Measurements from ENCODE around the gene FHIT. TPM values are rescaled to one million over a fixed set of nuclear protein-coding genes. Genes with fewer than 3 reads are reported as not detected.

The FHIT gene
- total RNA-seq, 1 experiment from 2014 or later, result 3.6 TPM

DNA sequence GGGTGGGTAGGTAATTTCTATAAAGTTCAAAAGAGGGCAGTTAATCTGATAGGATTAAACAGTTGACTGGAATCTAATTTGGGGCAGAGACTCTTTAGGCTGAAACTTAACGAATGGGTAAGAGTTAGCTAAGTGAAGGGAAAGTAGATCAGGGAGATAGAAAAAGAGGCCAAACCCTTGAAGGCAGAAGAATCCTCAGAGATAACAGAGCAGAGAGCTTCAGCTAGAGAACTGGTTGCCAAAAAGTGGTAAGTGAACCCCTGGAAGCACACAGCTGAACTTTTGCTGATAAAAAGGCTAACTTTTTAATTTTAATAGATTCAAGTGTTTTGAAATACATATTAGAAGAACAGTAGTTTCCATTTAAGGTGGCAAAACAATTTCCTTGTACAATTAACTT, 99.2 kb downstream of the FHIT start:
- intact Hi-C loops (cut with micrococcal nuclease), result no loop called here
- DNase-seq, result no peak
- no peaks in the 10 kb centered on the region for H3K9me2 ChIP-seq (replicated peaks; ENCODE audit: low read length)
- H3K4me1 ChIP-seq (ENCODE audit: insufficient read depth, low read length), result no peaks in the 10 kb centered on the region
- no peak overlapping the region for H3K4me3 ChIP-seq (ENCODE audit: low read length)
- no TSS peak for BruUV-seq (replicated peaks)
- no peak overlapping the region for H3K27ac ChIP-seq (ENCODE audit: low read length)
- H3K36me3 ChIP-seq (ENCODE audit: low read depth, low read length), result no peaks in the 10 kb centered on the region
- no peak overlapping the region for H3K9ac ChIP-seq (ENCODE audit: low read length)
- ChIA-PET CTCF (no interaction called here), POLR2A (ENCODE audit: unreplicated experiment) (no interaction called here)
- H3K4me2 ChIP-seq (ENCODE audit: low read length), result no peak overlapping the region
- no peak for ATAC-seq
- H4K20me1 ChIP-seq (ENCODE audit: low read length), result no peaks in the 10 kb centered on the region
- H3F3A ChIP-seq (ENCODE audit: low read length, unreplicated experiment), result no peaks in the 10 kb centered on the region
- H3K9me3 ChIP-seq (ENCODE audit: low read length), result no peaks in the 10 kb centered on the region
- H2AFZ ChIP-seq (ENCODE audit: low read length), result no peak overlapping the region
- H3K27me3 ChIP-seq (ENCODE audit: low read length), result no peaks in the 10 kb centered on the region
- TF ChIP-seq EZH2 (IDR thresholded peaks at IDR 0.05; ENCODE audit: low read length, unreplicated experiment), result no peak
- H3K79me2 ChIP-seq (ENCODE audit: low read length), result no peaks in the 10 kb centered on the region

DNA sequence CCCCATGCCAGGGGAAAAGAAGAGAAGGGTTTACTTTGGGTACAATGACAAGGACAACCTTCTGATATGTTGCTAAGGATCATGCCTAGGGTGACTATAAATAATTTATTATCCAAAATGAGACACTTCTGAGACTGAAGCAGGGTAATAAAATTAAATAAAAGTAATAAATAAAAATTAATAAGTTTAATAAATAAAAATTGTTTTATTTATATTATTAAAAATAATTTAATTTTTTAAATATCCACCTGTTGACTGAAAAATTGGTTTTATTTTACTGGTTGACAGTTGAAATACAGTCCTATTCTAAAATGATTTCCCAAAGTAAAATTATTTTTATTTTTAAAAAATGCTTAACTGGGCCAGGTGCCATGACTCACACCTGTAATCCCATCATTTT, 102.0 kb downstream of the FHIT start:
- H3K79me2 ChIP-seq (ENCODE audit: low read length), result no peaks in the 10 kb centered on the region
- H3K36me3 ChIP-seq (ENCODE audit: low read depth, low read length), result no peaks in the 10 kb centered on the region
- H4K20me1 ChIP-seq (ENCODE audit: low read length), result no peaks in the 10 kb centered on the region
- TF ChIP-seq EZH2 (IDR thresholded peaks at IDR 0.05; ENCODE audit: low read length, unreplicated experiment), result no peak
- TF ChIP-seq EZH2phosphoT487 (IDR thresholded peaks at IDR 0.05; ENCODE audit: borderline replicate concordance, low read length), result no peak
- TF ChIP-seq, protein P1, sequence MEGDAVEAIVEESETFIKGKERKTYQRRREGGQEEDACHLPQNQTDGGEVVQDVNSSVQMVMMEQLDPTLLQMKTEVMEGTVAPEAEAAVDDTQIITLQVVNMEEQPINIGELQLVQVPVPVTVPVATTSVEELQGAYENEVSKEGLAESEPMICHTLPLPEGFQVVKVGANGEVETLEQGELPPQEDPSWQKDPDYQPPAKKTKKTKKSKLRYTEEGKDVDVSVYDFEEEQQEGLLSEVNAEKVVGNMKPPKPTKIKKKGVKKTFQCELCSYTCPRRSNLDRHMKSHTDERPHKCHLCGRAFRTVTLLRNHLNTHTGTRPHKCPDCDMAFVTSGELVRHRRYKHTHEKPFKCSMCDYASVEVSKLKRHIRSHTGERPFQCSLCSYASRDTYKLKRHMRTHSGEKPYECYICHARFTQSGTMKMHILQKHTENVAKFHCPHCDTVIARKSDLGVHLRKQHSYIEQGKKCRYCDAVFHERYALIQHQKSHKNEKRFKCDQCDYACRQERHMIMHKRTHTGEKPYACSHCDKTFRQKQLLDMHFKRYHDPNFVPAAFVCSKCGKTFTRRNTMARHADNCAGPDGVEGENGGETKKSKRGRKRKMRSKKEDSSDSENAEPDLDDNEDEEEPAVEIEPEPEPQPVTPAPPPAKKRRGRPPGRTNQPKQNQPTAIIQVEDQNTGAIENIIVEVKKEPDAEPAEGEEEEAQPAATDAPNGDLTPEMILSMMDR (conservative IDR thresholded peaks at IDR 0.05; ENCODE audit: low read depth, low read length), result no peak
- CTCF ChIA-PET, result no interaction called here
- H3K27me3 ChIP-seq (ENCODE audit: low read length), result no peaks in the 10 kb centered on the region
- no peak for ATAC-seq
- H3K9ac ChIP-seq (ENCODE audit: low read length), result no peak overlapping the region
- intact Hi-C loops (cut with micrococcal nuclease), result no loop called here
- H3K4me3 ChIP-seq (ENCODE audit: low read length), result no peak overlapping the region
- no peak overlapping the region for H2AFZ ChIP-seq (ENCODE audit: low read length)
- H3K9me3 ChIP-seq (ENCODE audit: low read length), result no peaks in the 10 kb centered on the region
- H3K27ac ChIP-seq (ENCODE audit: low read length), result no peak overlapping the region
- no peaks in the 10 kb centered on the region for H3K9me2 ChIP-seq (replicated peaks; ENCODE audit: low read length)
- no TSS peak for BruUV-seq (replicated peaks)
- POLR2A ChIA-PET (ENCODE audit: unreplicated experiment), result no interaction called here
- no peaks in the 10 kb centered on the region for H3K4me1 ChIP-seq (ENCODE audit: insufficient read depth, low read length)
- no peak for DNase-seq
- no peaks in the 10 kb centered on the region for H3F3A ChIP-seq (ENCODE audit: low read length, unreplicated experiment)
- H3K4me2 ChIP-seq (ENCODE audit: low read length), result no peak overlapping the region

DNA sequence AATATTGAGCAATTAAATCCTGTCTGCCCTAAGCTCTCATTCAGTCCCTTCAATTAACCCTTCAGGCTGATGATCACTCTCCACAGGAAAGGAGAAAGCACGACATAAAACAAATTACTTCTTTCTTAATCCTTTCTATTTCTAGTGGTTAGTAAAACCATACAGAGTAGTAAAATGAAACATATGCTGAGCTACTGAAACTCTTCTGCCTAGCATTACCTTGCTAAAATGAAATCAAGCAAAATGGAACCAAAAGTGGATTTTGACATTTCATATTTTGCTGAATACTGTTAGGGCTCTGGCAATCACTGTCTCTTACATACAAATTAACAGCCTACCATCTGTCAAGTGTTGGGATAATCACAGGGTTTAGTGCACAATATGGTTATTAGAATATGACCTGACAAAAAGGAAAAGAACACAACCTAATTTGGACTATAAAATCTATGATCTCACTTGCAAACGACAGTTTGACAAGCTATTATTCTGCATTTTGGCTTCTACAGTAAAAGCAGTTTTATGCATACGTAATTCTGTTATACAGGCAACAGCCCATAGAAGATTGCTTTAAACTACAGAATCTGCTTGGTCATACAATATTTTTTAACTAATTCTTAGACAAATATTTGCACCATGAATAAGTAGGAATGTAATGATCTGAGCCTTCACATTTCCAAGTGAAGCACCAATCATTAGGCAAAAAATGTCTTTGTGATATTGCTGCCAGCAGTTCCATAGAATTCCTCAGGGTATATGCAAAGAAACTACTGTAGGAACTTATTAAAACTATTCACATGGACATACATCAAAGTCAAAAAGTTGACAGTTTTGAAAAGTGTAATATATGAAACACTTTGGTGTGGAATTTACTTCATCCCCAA, 105.0 kb downstream of the FHIT start:
- H3K9ac ChIP-seq (ENCODE audit: low read length), result no peak overlapping the region
- ChIA-PET CTCF (no interaction called here), POLR2A (ENCODE audit: unreplicated experiment) (no interaction called here)
- no peaks in the 10 kb centered on the region for H3K27me3 ChIP-seq (ENCODE audit: low read length)
- no peaks in the 10 kb centered on the region for H4K20me1 ChIP-seq (ENCODE audit: low read length)
- no peak overlapping the region for H3K4me2 ChIP-seq (ENCODE audit: low read length)
- no peak overlapping the region for H3K4me3 ChIP-seq (ENCODE audit: low read length)
- intact Hi-C loops (cut with micrococcal nuclease), result no loop called here
- H3K36me3 ChIP-seq (ENCODE audit: low read depth, low read length), result no peaks in the 10 kb centered on the region
- H3F3A ChIP-seq (ENCODE audit: low read length, unreplicated experiment), result no peaks in the 10 kb centered on the region
- no TSS peak for BruUV-seq (replicated peaks)
- TF ChIP-seq, protein P1 (conservative IDR thresholded peaks at IDR 0.05; ENCODE audit: low read depth, low read length), result no peak
- no peak for TF ChIP-seq EZH2phosphoT487 (IDR thresholded peaks at IDR 0.05; ENCODE audit: borderline replicate concordance, low read length)
- TF ChIP-seq EZH2 (IDR thresholded peaks at IDR 0.05; ENCODE audit: low read length, unreplicated experiment), result no peak
- H3K79me2 ChIP-seq (ENCODE audit: low read length), result no peaks in the 10 kb centered on the region
- no peaks in the 10 kb centered on the region for H3K9me2 ChIP-seq (replicated peaks; ENCODE audit: low read length)
- no peaks in the 10 kb centered on the region for H3K4me1 ChIP-seq (ENCODE audit: insufficient read depth, low read length)
- no peak overlapping the region for H2AFZ ChIP-seq (ENCODE audit: low read length)
- no peaks in the 10 kb centered on the region for H3K9me3 ChIP-seq (ENCODE audit: low read length)
- ATAC-seq (no peak), DNase-seq (no peak)
- H3K27ac ChIP-seq (ENCODE audit: low read length), result no peak overlapping the region

Data from PC-3 (cell line).